ENCODE results near the gene UMAD1. TPM values are rescaled to one million over a fixed set of nuclear protein-coding genes. Genes with fewer than 3 reads are reported as not detected.

Gene UMAD1
- total and polyA plus RNA-seq, 11 donors: 3.5 to 19.7 (median 15.3) TPM

GRCh38 chr7:7785344-7785973 is 144.9 kb downstream of the UMAD1 start:
- no peak for DNase-seq
- Histone ChIP-seq H3K9me3 (no peaks in the 10 kb centered on the region), H3K27me3 (no peaks in the 10 kb centered on the region), H3K4me3 (no peak overlapping the region), H3K4me1 (no peaks in the 10 kb centered on the region), H3K36me3 (no peaks in the 10 kb centered on the region), H3K27ac (no peak overlapping the region)
- 92 to 95% (median 94%) methylated on average over 6 of the region's 6 CpGs for WGBS, 4 donors
- intact Hi-C loops (cut with DNase I): loop anchor here in 1 of 10 donors (10.0 kb wide), 1 partner anchor 59 kb away; no protein-coding TSS in a partner anchor
- TF ChIP-seq CTCF (IDR thresholded peaks at IDR 0.05): no peak
- no peak for TF ChIP-seq POLR2A (IDR thresholded peaks at IDR 0.05)
- ATAC-seq: no peak

- no peaks in the 10 kb centered on the region for H3K9me3 ChIP-seq
- intact Hi-C loops (cut with DNase I): loop anchor here in 1 of 10 donors (10.0 kb wide), 1 partner anchor 58 kb away; no protein-coding TSS in a partner anchor
- H3K4me3 ChIP-seq: no peak overlapping the region
- TF ChIP-seq POLR2A (IDR thresholded peaks at IDR 0.05) (no peak), CTCF (IDR thresholded peaks at IDR 0.05) (no peak)
- DNase-seq: no peak
- 91 to 92% (median 91%) methylated on average over 3 of the region's 3 CpGs for WGBS, 4 donors
- no peak overlapping the region for H3K27ac ChIP-seq
- no peaks in the 10 kb centered on the region for H3K27me3 ChIP-seq
- no peaks in the 10 kb centered on the region for H3K36me3 ChIP-seq
- no peak for ATAC-seq
- peaks cover 0 to under 1% (median 0%) of the 10 kb centered on the region in 12 donors for H3K4me1 ChIP-seq
Measured at GRCh38 chr7:7786595-7786994, 146.0 kb downstream of the UMAD1 start.

GRCh38 chr7:7789551-7789988 is 149.0 kb downstream of the UMAD1 start:
- ATAC-seq (no peak), DNase-seq (no peak)
- TF ChIP-seq POLR2A (IDR thresholded peaks at IDR 0.05) (no peak), CTCF (IDR thresholded peaks at IDR 0.05) (no peak)
- Histone ChIP-seq H3K9me3 (no peaks in the 10 kb centered on the region), H3K36me3 (no peaks in the 10 kb centered on the region), H3K4me1 (peaks cover 0 to 8% (median 0%) of the 10 kb centered on the region in 12 donors), H3K4me3 (no peak overlapping the region), H3K27me3 (no peaks in the 10 kb centered on the region), H3K27ac (no peak overlapping the region)
- intact Hi-C loops (cut with DNase I): loop anchor here in 1 of 10 donors (10.0 kb wide), 1 partner anchor 55 kb away; no protein-coding TSS in a partner anchor
- WGBS, 4 donors: 90 to 96% (median 93%) methylated on average over 3 of the region's 3 CpGs

GRCh38 chr7:7790041-7790741 is 149.6 kb downstream of the UMAD1 start:
- Histone ChIP-seq H3K27me3 (no peaks in the 10 kb centered on the region), H3K36me3 (no peaks in the 10 kb centered on the region), H3K27ac (no peak overlapping the region), H3K4me1 (peaks cover 0 to 8% (median 0%) of the 10 kb centered on the region in 12 donors), H3K9me3 (no peaks in the 10 kb centered on the region), H3K4me3 (no peak overlapping the region)
- intact Hi-C loops (cut with DNase I): no loop called here
- DNase-seq (no peak), ATAC-seq (no peak)
- TF ChIP-seq POLR2A (IDR thresholded peaks at IDR 0.05) (no peak), CTCF (IDR thresholded peaks at IDR 0.05) (no peak)
- WGBS, 4 donors: 85 to 93% (median 91%) methylated on average over 6 of the region's 6 CpGs

Measured in heart left ventricle (tissue), 16 donors.